Colon (tissue), 2 donors: Measurements from ENCODE around the gene GALNT16.

Experiments
- FAIRE-seq: peaks from 2 replicates; lab custom pipeline; 2012; peaks lifted over from hg19 to GRCh38; lab: Jason Lieb, UNC
- donor health status: control.
- donor health status: control.

Gene GALNT16

DNA sequence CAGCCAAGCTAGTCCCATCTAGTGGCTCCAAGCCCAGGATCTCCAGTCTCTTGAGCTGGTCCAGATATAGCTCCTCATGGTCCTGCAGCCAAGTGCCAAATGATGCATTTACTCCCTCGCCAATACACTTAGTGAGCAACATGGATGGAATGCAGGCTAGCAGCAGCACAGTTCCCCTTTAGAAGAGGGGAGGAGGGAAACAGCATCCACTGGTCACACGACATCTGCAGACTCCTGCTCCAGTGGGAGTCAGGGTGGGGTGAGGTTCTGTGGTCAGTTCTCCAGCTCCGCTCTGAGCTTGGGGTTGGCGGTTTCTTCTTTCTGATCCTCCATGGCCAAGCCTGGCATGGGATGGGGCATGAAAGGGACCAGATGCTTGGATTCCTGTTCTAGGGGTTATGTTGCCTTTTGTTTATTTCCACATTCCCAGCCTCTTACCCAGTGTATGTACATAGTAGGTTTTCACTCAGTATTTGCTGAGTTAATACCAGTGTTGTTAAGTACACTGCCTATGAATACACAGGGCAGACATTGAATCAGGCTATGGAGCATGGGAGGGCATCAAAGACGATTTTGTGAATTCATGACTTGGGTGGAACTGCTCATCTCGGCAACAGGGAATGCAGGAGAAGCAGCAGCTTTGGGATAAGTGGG lies 57.3 kb downstream of the GALNT16 start:
- FAIRE-seq = no peak

DNA sequence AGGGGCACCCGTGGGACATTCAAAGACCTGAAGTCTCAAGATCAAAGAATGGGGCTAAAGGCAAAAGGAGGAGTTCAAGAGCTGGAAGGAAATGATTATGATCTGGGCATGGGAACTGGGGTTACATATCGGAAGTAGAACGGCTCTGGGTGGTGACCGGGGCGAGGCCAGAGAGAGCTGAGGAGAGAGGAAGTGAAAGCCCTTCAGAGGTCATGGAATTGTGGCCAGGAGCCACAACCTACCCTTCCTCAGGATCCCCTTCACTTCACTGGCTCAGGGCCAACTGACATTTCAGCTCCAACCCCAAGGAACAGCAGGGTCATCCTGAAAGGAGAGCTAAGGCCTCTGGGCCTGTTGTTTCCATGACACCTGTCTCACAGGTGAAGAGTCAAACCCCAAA lies 57.8 kb downstream of the GALNT16 start:
- FAIRE-seq = no peak

DNA sequence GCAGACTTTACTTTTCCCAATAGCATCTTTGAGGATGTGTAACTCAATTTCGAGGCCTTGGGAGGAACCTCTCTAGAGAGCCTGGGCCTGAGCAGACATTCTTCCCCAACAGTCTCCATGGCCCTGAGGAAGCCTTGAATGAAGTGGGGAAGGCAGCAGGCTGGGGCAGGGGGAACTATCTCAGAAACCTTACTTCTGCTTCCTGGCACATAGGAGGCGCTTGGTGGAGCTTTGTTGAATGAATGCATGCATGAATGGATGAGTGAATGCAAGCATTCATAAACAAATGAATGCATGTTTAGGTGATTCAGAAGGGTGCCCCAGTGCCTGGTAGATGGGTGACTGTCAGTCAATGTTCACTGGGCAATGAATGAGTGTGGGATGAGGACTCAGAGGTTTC lies 58.3 kb downstream of the GALNT16 start:
- FAIRE-seq = no peak

DNA sequence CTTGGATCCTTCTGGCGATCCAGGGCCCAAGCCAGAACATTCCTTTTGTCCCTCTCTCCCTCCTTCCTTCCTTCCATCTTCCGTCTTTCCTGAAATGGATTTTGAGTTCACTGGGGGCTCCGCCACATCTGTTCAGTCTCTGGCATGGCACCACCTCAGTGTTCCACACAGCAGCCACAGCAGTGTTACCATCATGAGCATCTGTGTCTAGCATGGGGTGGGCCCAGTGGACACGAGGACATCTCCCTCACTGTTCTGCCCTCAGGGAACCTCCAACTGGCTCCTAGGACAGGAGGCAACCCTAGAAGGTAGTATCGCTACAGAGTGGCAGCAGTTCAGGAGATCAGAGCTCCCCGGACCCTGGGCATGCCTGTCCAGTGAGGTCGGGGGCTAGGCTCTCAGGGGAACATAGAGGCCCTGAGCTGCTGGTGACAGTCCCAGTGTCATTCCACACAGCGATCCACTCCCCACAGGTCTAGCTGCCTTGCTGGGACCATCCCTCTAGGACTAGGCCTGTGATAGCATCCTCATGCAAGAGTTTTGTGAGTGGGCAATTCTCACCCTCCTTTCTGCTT lies 59.0 kb downstream of the GALNT16 start:
- FAIRE-seq = no peak

DNA sequence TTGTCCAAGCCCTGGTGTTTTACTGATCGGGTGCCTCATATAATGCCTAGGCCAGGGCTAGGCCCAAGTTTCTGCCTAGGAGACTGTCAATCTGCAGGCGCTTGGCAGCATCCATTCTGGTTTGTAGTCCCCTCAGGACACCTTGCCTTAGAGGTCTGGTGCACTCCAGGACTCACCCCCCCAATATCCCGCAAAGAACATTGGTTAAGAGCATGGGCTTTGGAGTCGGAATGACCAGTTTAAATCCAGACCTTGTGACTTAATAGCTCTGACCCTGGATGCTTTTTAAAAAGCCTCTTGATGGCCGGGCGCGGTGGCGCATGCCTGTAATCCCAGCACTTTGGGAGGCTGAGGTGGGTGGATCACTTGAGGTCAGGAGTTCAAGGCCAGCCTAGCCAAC lies 60.0 kb downstream of the GALNT16 start:
- no peak for FAIRE-seq

GRCh38 chr14:69320581-69321365 lies 60.8 kb downstream of the GALNT16 start:
- no peak for FAIRE-seq

GRCh38 chr14:69321601-69322330 lies 61.8 kb downstream of the GALNT16 start:
- FAIRE-seq = no peak

- no peak for FAIRE-seq
These were observed 63.5 kb downstream of the GALNT16 start for GRCh38 chr14:69323266-69323998.

DNA sequence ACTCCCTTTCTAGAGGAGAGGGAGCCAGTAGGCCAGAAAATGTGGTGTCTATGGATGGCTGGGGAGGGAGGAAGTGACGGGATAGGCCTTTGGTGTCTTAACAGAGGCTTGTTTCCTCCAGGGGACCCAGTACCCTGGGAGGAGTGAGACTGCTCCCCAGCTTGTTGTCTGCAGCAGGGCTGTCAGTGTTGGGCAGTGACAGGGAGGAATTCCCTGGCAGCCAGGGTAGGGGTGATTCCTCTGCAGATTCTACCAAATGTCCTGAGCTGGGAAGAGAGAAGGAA lies 64.0 kb downstream of the GALNT16 start:
- no peak for FAIRE-seq

DNA sequence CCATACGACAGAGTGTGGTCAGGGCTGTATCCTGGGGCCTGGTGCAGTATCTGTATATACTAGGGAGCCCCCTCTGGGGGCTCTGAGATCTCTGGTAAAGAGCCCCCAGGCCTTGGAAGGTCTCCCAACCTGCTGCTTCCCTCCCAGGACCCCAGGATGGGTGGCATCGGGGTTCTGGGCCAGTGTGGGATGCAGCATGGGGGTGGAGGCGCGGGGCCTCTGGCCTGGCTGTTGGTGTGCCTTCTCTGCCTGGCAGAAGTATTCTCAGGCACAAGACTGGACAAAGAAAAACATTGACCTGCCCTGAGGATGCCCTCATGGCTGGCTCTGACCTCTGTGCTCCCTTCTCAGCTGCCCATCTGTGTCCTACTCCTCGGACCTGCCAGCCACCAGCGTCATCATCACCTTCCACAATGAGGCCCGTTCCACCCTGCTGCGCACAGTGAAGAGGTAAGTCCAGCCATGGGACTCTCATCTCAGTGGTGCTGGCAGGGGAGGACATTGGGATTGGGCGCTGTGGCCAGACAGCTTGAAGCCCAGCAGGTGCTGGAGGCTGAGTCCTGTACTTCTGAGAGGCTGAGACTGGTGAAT lies 64.5 kb downstream of the GALNT16 start:
- FAIRE-seq = no peak

GRCh38 chr14:69325086-69325485 lies 65.1 kb downstream of the GALNT16 start:
- FAIRE-seq = no peak

GRCh38 chr14:69325646-69326265 lies 65.8 kb downstream of the GALNT16 start:
- no peak for FAIRE-seq

DNA sequence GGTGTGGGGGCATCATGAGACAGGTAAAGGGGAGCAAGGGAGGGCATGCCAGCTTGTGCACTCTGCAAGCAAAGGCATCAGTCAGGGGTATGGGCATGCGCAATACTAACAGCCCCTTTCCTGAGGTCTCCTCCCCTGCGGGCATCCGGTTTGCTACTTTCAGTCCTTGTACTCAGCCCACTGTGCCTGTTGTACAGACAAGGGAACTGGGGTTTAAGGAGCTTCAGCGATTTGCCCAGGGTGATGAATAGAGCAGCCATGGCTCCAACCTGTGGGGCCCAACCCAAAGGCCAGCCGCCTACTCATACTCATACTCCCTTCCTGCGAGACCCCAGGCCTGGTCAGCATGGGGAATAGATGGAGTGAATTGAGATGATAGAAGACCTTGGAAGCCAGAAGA lies 66.7 kb downstream of the GALNT16 start:
- FAIRE-seq = no peak

DNA sequence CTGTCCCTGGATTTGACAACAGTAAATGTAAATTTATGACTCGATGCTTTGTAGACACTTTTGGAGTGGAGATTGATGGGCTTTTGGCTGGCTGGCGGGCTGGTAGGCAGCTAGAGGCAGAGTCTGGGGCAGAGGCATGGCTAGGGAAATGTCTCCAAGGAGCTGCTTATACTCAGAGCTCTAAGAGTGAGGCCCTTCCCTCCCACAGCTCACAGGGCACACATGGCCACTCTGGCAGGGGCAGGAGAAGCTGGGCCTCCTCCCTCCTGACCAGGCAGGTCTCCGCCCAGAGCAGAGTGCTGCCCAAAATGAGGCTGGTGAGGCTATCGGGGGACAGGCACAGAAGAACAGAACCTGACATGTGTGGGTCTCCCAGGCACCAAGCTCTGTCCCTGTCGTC lies 67.5 kb downstream of the GALNT16 start:
- FAIRE-seq = no peak

DNA sequence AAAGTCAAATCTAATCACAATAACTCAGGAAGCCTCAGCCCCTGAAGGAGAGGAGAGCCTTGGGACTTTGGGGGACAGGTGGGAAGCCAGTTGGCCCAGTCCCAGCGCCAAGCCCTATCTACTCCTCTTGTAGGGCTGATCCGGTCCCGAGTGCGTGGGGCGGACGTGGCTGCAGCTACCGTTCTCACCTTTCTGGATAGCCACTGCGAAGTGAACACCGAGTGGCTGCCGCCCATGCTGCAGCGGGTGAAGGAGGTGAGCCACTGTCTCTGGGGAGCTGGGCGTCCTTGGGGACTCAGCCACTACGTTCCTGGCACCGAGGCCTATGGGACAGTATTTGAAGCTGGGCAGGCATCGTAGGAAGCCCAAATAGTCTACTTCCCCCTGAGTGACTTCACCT lies 68.4 kb downstream of the GALNT16 start:
- FAIRE-seq = no peak

DNA sequence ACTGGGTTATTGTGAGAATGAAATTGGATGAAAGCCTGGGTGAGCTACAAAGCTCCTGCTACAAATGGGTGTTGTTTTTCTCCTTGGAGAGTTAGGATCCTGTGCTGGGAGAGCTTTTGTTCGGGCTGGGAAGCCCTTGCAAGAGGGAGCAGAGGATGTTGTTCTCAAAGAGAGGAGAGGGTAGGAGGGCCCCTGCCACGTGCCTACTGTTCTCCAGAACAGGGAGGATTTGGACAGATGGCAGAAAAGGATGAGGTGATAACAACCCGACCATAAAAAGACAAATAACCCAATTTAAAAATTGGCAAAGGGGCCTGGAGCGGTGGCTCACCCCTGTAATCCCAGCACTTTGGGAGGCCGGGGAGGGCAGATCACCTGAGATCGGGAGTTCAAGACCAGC lies 68.8 kb downstream of the GALNT16 start:
- no peak for FAIRE-seq

- FAIRE-seq = no peak
These were observed 71.2 kb downstream of the GALNT16 start for GRCh38 chr14:69331206-69331605.

DNA sequence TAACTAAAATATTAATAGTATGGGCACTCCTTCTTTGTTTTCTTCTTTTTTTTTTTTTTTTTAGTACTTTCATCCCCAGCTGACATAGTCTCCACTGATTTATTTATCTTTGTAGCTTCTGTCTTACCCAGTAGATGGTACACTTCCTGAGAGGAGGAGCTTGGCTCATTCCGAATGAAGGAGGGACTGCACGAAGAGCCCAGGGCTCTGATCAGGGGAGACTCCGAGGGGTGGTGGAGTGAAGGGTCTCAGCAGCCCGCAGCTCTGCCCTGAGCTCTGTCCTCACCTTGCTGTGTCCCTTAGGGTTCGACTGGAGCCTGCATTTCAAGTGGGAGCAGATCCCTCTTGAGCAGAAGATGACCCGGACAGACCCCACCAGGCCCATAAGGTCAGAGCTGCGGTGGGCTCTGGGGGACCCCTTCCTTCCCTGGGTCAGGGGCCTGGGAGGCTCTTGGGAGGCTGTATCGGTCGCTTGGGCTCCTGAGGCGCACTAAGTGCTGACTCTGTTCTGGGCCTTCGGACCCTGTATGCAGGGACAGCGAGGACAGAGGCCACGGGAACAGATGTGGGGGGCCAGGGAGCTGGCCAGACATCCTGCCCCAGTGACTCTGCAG lies 72.9 kb downstream of the GALNT16 start:
- FAIRE-seq = no peak

- no peak for FAIRE-seq
These were observed 73.9 kb downstream of the GALNT16 start for GRCh38 chr14:69333791-69334337.

- no peak for FAIRE-seq
These were observed 74.6 kb downstream of the GALNT16 start for GRCh38 chr14:69334576-69334975.

DNA sequence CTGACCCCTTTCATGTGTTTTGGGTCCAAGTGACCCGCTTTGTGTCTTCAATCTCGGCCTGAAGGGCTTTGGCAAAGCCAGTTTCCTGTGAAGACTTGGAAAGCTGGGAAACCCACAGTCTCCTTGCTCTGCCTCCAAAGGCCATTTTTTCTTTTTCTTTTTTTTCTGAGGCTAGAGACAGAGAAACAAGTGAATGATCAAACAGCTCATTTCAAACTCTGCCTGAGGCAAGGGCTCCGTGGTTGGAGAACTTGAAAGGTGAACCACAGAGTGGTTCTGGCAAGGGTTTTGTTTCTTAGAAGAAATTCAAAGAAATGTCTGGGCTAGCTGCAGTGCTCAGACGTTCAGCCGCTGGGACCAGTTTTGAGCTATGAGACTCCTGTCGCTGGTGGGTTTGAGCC lies 75.4 kb downstream of the GALNT16 start:
- no peak for FAIRE-seq
